Fibroblast of lung (primary cell): Measurements from ENCODE around the gene TTLL9.

Source experiments
- EZH2 ChIP-seq: IDR thresholded peaks from 2 replicates; pipeline ENCODE4 v1.5.1; 2012; ENCODE audit warnings: low read length, control low read depth, mild to moderate bottlenecking; ENCODE audit errors: missing control alignments
- TF ChIP-seq, protein P1 (sequence below), 2 donors: IDR thresholded peaks in 1 of 2; conservative IDR thresholded peaks in 1 of 2; 1 replicate in 1 of 2; 2 replicates in 1 of 2; pipeline ENCODE4 v1.5.1; 2011 to 2012; ENCODE audit warnings: low read length in 2 of 2, control low read depth in 1 of 2, inconsistent platforms in 1 of 2, low read depth in 1 of 2, mild to moderate bottlenecking in 1 of 2

DNA sequence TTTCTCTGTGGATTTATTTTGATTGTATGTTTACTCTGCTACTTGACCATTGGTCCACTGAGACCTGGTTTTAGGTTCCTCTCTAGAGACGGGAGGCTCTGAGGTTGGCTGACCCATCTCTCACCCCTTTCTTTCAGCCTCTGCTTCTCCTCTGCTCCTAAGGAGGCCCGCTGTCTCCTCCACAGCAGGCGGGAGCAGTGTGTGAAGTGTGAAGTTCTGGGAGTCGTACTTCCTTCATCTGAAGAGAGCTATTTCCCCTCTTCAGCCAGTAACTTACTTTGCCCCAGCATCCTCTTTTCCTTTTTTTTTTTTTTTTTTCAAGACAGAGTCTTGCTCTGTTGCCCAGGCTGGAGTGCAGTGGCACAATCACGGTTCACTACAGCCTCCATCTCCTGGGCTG is 60.3 kb downstream of the TTLL9 start:
- TF ChIP-seq, protein P1, sequence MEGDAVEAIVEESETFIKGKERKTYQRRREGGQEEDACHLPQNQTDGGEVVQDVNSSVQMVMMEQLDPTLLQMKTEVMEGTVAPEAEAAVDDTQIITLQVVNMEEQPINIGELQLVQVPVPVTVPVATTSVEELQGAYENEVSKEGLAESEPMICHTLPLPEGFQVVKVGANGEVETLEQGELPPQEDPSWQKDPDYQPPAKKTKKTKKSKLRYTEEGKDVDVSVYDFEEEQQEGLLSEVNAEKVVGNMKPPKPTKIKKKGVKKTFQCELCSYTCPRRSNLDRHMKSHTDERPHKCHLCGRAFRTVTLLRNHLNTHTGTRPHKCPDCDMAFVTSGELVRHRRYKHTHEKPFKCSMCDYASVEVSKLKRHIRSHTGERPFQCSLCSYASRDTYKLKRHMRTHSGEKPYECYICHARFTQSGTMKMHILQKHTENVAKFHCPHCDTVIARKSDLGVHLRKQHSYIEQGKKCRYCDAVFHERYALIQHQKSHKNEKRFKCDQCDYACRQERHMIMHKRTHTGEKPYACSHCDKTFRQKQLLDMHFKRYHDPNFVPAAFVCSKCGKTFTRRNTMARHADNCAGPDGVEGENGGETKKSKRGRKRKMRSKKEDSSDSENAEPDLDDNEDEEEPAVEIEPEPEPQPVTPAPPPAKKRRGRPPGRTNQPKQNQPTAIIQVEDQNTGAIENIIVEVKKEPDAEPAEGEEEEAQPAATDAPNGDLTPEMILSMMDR (conservative IDR thresholded peaks at IDR 0.05 in 1 of 2, IDR thresholded peaks at IDR 0.05 in 1 of 2; ENCODE audit: low read depth in 1 of 2, low read length in 2 of 2): no peak
- no peak for TF ChIP-seq EZH2
